Ishikawa (cell line): ENCODE measurements around the gene OR7A5.

ENCODE experiments used
- CEBPB ChIP-seq: IDR thresholded peaks from 2 replicates; pipeline ENCODE4 v1.6.1; 2012
- CREB1 ChIP-seq: IDR thresholded peaks from 2 replicates; pipeline ENCODE4 v1.6.1; 2012; ENCODE audit warnings: low read depth
- EGR1 ChIP-seq: IDR thresholded peaks from 2 replicates; pipeline ENCODE4 v1.6.1; 2012
- EP300 ChIP-seq: IDR thresholded peaks from 2 replicates; pipeline ENCODE4 v1.6.1; 2012; ENCODE audit warnings: borderline replicate concordance
- FOXM1 ChIP-seq: IDR thresholded peaks from 2 replicates; pipeline ENCODE4 v1.6.1; 2012; ENCODE audit warnings: low read depth, borderline replicate concordance
- NFIC ChIP-seq: IDR thresholded peaks from 2 replicates; pipeline ENCODE4 v1.6.1; 2012
- RAD21 ChIP-seq: IDR thresholded peaks from 2 replicates; pipeline ENCODE4 v1.6.1; 2012; ENCODE audit warnings: low read depth
- REST ChIP-seq: IDR thresholded peaks from 2 replicates; pipeline ENCODE4 v1.6.1; 2012; ENCODE audit warnings: low read depth, mild to moderate bottlenecking
- TAF1 ChIP-seq: IDR thresholded peaks from 2 replicates; pipeline ENCODE4 v1.6.1; 2012; ENCODE audit warnings: low read depth, mild to moderate bottlenecking
- TCF12 ChIP-seq: IDR thresholded peaks from 2 replicates; pipeline ENCODE4 v1.6.1; 2012; ENCODE audit warnings: low read depth
- TEAD4 ChIP-seq: IDR thresholded peaks from 2 replicates; pipeline ENCODE4 v1.6.1; 2012
- USF1 ChIP-seq: IDR thresholded peaks from 2 replicates; pipeline ENCODE4 v1.6.1; 2012
- YY1 ChIP-seq: IDR thresholded peaks from 2 replicates; pipeline ENCODE4 v1.6.1; 2012; ENCODE audit warnings: low read depth
- ZBTB7A ChIP-seq: IDR thresholded peaks from 2 replicates; pipeline ENCODE4 v1.6.1; 2012; ENCODE audit warnings: low read depth
- TF ChIP-seq, protein P1 (sequence below): IDR thresholded peaks from 2 replicates; pipeline ENCODE4 v1.6.1; 2012

Gene OR7A5

GRCh38 chr19:14817052-14817451 lies 17.9 kb downstream of the OR7A5 start:
- no peak for TF ChIP-seq EGR1
- TF ChIP-seq YY1, result no peak
- no peak for TF ChIP-seq TEAD4
- TF ChIP-seq USF1, result no peak
- no peak for TF ChIP-seq NFIC
- TF ChIP-seq TAF1, result no peak
- TF ChIP-seq EP300, result no peak
- no peak for TF ChIP-seq CEBPB
- TF ChIP-seq TCF12, result no peak
- TF ChIP-seq FOXM1, result no peak
- TF ChIP-seq REST, result no peak
- no peak for TF ChIP-seq ZBTB7A
- TF ChIP-seq, protein P1, sequence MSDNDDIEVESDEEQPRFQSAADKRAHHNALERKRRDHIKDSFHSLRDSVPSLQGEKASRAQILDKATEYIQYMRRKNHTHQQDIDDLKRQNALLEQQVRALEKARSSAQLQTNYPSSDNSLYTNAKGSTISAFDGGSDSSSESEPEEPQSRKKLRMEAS, result no peak
- no peak for TF ChIP-seq RAD21
- no peak for TF ChIP-seq CREB1

GRCh38 chr19:14814982-14815652 lies 19.9 kb downstream of the OR7A5 start:
- no peak for TF ChIP-seq YY1
- TF ChIP-seq TCF12, result no peak
- TF ChIP-seq CEBPB, result no peak
- no peak for TF ChIP-seq TAF1
- no peak for TF ChIP-seq TEAD4
- no peak for TF ChIP-seq FOXM1
- TF ChIP-seq NFIC, result no peak
- TF ChIP-seq CREB1, result no peak
- no peak for TF ChIP-seq EP300
- no peak for TF ChIP-seq EGR1
- TF ChIP-seq USF1, result no peak
- TF ChIP-seq REST, result no peak
- TF ChIP-seq RAD21, result no peak
- TF ChIP-seq, protein P1, result no peak
- no peak for TF ChIP-seq ZBTB7A

- TF ChIP-seq, protein P1, result no peak
- TF ChIP-seq CEBPB, result no peak
- no peak for TF ChIP-seq TEAD4
- TF ChIP-seq YY1, result no peak
- no peak for TF ChIP-seq NFIC
- TF ChIP-seq CREB1, result no peak
- TF ChIP-seq RAD21, result no peak
- no peak for TF ChIP-seq USF1
- no peak for TF ChIP-seq REST
- no peak for TF ChIP-seq EGR1
- no peak for TF ChIP-seq EP300
- no peak for TF ChIP-seq ZBTB7A
- no peak for TF ChIP-seq TCF12
- no peak for TF ChIP-seq FOXM1
- no peak for TF ChIP-seq TAF1
Measured at GRCh38 chr19:14809272-14810057, 25.5 kb downstream of the OR7A5 start.
